Chondrocyte (in vitro differentiated cells): ENCODE data around the gene AAK1. TPM values are rescaled to one million over a fixed set of nuclear protein-coding genes. Genes with fewer than 3 reads are reported as not detected.

Source experiments
- DNase-seq: peaks from one replicate; pipeline ENCODE4 v3.0.0; 2021; ENCODE audit warnings: mixed read lengths, low spot score
- H3K27ac Mint-ChIP-seq: one replicate; pipeline ENCODE4 v1.8.0; 2021; ENCODE audit warnings: mild to moderate bottlenecking, moderate library complexity, mixed read lengths; ENCODE audit not compliant: unreplicated experiment
- H3K27me3 Mint-ChIP-seq: 2 replicates; pipeline ENCODE4 v1.8.0; 2021; ENCODE audit warnings: low read depth, mixed read lengths
- H3K36me3 Mint-ChIP-seq: 2 replicates; pipeline ENCODE4 v1.8.0; 2021; ENCODE audit warnings: low read depth, mixed read lengths
- H3K4me1 Mint-ChIP-seq: 2 replicates; pipeline ENCODE4 v1.8.0; 2021; ENCODE audit warnings: low read depth, mild to moderate bottlenecking, mixed read lengths
- H3K4me3 Mint-ChIP-seq: one replicate; pipeline ENCODE4 v1.8.0; 2021; ENCODE audit warnings: mild to moderate bottlenecking, moderate library complexity, mixed read lengths; ENCODE audit not compliant: unreplicated experiment
- H3K9me3 Mint-ChIP-seq: 2 replicates; pipeline ENCODE4 v1.8.0; 2021; ENCODE audit warnings: low read depth, mixed read lengths
- long read RNA-seq: library from polyadenylated mRNA; stranded (forward); transcript quantifications from one replicate; pipeline ENCODE4 v2.0.0, GENCODE V29; 2021
- total RNA-seq: library from RNA; stranded (reverse); gene quantifications from 3 replicates; pipeline ENCODE4 v1.2.1, GENCODE V29; 2021
- TF ChIP-seq, protein P1 (sequence below): fragments of 200-600 bp; sonication (generic); IDR thresholded peaks from 2 replicates; pipeline ENCODE4 v1.5.0; 2021; ENCODE audit warnings: antibody characterized with exemption, mild to moderate bottlenecking, moderate library complexity

AAK1 gene
- total RNA-seq, result 78.5 to 97.5 TPM (median 97.2 TPM) in 3 replicates
- long read RNA-seq, transcript AAK1-208 (2 exons, 453 nt), result major isoform, 10 of 20 reads
- long read RNA-seq, partial matches to known transcripts, result 0 of 20 reads
- long read RNA-seq, other reads (novel, unspliced or antisense), result 9 of 20 reads

DNA sequence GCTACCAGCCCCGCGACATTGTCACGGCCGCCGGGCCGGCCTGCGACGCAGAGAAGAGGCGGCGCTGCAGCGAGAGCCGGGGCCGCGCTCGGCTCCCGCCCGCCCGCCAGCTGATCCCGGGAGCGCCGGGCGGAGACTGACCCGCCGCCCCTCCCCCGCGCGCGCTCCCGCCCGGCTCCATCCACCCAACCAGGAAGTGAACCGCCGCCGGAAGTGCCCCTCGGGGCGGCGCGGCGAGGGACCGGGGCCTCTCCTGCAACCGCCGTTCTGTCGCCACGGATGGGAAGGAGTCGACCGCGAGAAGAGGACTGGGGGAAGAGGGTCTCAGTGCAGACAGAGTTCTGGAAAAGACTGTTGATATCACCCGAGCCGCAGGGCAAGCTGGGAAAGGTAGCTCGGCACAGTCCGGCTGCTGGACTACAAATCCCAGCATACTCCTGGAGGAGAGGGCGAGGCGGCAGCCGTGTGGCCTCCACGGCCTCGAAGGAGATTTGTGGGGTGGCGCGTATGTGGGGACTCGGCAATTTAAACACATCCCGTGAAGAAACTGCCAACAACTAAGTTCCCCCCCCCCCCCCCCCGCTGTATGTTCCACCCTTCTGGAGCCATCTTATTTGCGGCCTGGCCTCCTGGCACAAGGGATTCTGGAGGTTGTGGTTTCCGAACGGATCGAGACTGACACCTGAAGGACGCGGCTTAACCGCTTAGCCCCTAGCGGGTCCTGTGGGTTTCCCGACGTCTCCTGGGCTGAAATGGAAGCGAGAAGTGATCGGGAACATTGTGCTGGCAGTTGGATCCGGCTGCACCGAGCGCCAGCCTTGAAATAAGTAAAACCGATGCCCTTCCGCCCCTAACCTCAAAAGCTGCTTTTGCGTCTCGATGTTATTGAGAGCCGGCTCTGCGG lies at the start of gene AAK1:
TSS of gene AAK1 (minus strand) at position 138 of the 904 bp plus-strand sequence. CDS start 699 bp downstream, outside the sequence.
- peak; percentile 91 for DNase-seq
- Mint-ChIP-seq H3K9me3 (peaks cover 2% of the 10 kb centered on the region), H3K4me1 (peaks cover 50% of the 10 kb centered on the region)

DNA sequence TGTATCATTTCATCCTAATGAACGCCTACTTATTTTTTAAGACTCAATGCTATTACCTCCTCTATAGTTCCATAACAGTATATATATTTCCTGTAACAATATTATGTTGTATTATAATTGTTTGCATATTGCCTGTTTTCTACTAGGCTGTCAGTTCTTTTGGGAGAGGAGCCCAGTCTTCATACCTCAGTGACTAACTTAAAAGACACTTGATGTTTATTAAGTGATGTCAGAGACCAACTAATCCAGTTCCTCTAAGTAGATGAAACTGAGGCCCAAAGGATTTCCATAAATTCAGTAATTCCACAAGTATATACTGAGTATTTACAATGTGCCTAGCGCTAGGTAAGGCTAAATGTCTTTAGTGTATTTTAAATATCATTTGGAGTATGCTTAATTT lies 48.9 kb upstream of the AAK1 start:
- DNase-seq, result no peak
- Mint-ChIP-seq H3K27me3 (no peaks in the 10 kb centered on the region), H3K9me3 (no peaks in the 10 kb centered on the region), H3K4me3 (no peak overlapping the region), H3K36me3 (no peaks in the 10 kb centered on the region), H3K27ac (no peak overlapping the region), H3K4me1 (peaks cover 26% of the 10 kb centered on the region)
- TF ChIP-seq, protein P1, sequence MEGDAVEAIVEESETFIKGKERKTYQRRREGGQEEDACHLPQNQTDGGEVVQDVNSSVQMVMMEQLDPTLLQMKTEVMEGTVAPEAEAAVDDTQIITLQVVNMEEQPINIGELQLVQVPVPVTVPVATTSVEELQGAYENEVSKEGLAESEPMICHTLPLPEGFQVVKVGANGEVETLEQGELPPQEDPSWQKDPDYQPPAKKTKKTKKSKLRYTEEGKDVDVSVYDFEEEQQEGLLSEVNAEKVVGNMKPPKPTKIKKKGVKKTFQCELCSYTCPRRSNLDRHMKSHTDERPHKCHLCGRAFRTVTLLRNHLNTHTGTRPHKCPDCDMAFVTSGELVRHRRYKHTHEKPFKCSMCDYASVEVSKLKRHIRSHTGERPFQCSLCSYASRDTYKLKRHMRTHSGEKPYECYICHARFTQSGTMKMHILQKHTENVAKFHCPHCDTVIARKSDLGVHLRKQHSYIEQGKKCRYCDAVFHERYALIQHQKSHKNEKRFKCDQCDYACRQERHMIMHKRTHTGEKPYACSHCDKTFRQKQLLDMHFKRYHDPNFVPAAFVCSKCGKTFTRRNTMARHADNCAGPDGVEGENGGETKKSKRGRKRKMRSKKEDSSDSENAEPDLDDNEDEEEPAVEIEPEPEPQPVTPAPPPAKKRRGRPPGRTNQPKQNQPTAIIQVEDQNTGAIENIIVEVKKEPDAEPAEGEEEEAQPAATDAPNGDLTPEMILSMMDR, result no peak

More for the DNA sequence above, at the start of gene AAK1:
- Mint-ChIP-seq H3K4me3 (peak within 1 kb of the TSS; percentile 91), H3K27me3 (no peaks in the 10 kb centered on the region), H3K27ac (peak within 1 kb of the TSS; percentile 99), H3K36me3 (no peaks in the 10 kb centered on the region)
- TF ChIP-seq, protein P1, result no peak

DNA sequence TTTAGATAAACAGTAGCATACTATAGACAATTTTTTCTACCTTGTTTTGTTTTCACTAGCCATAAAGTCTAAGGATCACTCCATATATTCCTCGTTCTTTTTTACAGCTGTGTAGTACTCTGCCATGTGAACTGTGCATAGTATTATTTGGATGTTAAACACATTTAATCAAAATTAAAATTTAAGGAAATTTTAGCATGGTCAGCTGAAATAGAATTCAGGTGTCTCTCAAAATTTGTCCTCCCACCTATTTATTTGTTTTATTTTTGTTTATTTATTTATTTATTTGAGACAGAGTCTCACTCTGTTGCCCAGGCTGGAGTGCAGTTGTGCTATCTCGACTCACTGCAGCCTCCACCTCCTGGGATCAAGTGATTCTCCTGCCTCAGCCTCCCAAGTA lies 46.4 kb upstream of the AAK1 start:
- Mint-ChIP-seq H3K4me3 (no peak overlapping the region), H3K9me3 (no peaks in the 10 kb centered on the region), H3K27me3 (peaks cover 3% of the 10 kb centered on the region), H3K36me3 (peaks cover 2% of the 10 kb centered on the region), H3K4me1 (peaks cover 14% of the 10 kb centered on the region), H3K27ac (no peak overlapping the region)
- TF ChIP-seq, protein P1, result no peak
- no peak for DNase-seq

DNA sequence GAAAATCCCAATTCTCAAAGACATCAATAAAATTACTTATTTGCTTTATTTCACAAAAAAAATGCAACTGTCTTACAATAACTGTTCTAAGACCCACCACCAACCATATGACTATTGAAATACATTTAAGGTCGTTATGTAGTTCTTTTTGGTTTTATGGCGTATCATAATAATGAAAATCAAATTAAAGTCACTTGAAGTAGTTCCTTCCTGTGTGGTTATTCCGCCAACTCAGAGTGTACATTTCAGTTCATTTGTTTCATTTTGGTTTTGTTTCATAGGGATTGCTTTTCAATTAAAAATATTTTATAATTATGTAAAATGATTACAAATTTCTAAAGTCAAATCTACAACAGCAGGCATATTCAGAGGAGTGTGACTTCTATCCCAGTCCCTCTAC lies 45.9 kb upstream of the AAK1 start:
- Mint-ChIP-seq H3K27me3 (peaks cover 3% of the 10 kb centered on the region), H3K36me3 (peaks cover 2% of the 10 kb centered on the region), H3K4me3 (no peak overlapping the region), H3K27ac (no peak overlapping the region), H3K4me1 (peaks cover 11% of the 10 kb centered on the region), H3K9me3 (no peaks in the 10 kb centered on the region)
- no peak for DNase-seq
- TF ChIP-seq, protein P1, result no peak

DNA sequence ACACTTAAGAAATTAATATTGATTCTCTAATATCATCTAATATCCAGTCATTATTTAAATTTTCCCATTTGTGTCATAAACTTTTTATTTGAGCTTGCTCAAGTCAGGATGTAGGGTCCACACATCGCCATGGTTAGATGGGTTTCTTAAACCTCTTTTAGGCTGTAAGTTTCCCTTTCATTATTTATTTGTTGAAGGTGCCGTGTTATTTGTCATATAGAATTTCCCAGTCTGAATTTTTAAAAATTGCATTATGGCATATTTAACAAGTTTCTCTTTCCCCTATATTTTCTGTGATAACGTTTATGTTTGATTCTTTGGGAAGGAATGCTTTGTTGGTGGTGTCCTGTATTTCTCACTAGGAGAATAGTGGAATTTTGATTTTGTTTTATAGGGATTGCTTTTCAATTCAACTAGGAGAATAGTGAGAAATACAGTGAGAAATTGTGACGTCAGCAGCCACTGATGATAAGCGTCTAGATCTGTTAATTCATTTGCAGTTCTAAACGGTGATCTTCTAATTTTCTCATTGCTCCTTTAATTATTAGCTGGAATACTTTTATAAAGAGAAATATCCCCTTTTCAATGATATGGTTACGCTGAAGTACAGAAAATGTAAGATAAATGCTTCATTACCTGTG lies 44.6 kb upstream of the AAK1 start:
- H3K4me3 Mint-ChIP-seq, result no peak overlapping the region
- H3K27ac Mint-ChIP-seq, result no peak overlapping the region
- H3K36me3 Mint-ChIP-seq, result peaks cover 2% of the 10 kb centered on the region
- H3K27me3 Mint-ChIP-seq, result peaks cover 3% of the 10 kb centered on the region
- no peak for DNase-seq
- H3K9me3 Mint-ChIP-seq, result no peaks in the 10 kb centered on the region
- peaks cover 9% of the 10 kb centered on the region for H3K4me1 Mint-ChIP-seq
- TF ChIP-seq, protein P1, result no peak
